NCI-H146 (cell line): ENCODE data around the gene KIAA1210.

ENCODE experiments used
- DNase-seq: peaks from one replicate; lab custom pipeline; 2025; lab: John Stamatoyannopoulos, UW

The KIAA1210 gene

DNA sequence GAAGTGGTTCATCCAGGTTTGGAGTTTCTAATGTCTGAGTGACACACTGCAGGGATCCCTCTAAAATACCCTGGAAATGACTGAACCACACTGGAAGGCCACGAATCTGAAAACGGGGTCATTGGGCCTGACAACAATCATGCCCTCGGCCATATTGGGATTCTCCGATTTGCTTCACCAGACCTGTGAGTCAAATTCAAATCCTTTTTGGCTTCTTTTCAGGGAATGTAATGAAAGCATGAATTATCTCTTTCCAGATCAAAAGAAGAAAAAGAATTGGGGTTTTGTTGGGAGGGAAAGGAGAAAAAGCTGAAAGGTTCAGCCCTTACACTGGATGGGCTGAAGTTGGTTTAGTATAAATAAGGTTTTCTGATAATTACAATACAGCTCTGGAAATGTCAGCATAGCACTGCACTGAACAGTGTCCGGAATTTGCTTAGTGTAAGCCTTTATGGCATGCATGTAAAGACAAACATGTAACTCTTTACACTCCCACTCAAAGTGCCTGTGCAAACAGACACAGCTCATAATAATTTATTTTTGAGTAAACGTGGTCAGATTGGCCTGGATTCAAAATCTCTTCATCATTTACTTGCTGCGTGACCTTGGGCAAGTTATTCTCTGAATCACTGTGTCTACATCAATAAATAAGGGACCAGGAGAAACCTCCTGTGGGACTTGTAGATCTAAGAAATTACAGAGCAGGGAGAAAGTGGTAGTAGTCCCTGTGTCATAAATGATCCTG lies 33.4 kb downstream of the KIAA1210 start:
- no peak for DNase-seq

DNA sequence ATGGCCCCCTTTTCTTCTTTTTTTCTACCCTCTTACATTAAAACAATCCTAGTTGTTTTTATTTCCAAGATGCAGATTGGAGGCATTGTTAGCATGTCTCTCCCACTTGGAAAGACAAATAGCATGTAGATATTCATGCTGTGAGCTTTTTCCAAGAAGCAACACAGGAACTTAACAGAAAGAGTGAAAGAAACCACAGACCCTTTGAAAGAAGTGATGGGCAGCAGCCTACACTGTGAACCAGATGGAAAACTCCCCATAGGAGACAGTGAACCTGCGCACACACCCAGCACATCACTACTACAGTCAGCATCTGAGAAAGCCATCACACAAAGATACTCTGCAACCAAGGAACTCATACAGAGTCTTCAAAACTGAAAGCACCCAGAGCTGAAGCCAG lies 37.0 kb downstream of the KIAA1210 start:
- no peak for DNase-seq

DNA sequence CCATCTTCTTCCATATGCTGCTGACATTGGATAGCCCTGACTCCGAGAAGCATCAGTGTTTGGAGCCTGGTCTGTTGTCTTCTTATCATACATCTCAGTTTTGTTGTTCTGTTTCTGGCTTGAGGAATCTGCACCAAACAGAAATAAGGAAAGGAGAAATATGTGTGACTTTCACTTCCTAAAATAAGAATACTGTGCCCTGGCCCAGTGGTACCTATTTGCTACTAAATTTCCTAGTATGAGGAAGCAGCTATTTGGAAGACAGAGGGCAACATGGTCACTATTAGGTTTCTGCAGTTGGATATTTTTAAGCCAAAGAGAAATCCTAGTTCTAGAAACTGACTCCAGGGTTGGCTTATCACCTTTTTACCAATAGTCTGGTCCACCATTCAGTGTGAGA lies 38.0 kb downstream of the KIAA1210 start:
- DNase-seq: no peak

DNA sequence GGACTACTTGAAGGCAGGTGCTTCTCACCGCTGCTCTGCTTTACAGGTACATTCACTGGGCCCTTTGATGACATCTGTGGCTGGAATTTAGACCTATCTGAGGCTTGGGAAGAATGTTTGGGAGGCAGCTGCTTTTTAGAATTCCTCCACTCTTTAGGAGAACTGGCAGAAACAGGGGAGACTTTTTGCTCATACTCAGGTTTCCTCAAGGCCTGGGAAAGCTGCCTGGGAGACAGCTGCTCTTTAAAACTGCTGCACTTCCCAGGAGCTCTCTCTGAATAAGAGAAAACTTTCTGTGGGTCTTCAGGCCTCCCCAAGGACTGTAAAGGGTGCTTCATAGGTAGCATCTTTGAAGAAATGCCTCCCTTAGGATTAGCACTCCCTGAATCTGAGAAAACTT lies 40.5 kb downstream of the KIAA1210 start:
- DNase-seq: no peak

DNA sequence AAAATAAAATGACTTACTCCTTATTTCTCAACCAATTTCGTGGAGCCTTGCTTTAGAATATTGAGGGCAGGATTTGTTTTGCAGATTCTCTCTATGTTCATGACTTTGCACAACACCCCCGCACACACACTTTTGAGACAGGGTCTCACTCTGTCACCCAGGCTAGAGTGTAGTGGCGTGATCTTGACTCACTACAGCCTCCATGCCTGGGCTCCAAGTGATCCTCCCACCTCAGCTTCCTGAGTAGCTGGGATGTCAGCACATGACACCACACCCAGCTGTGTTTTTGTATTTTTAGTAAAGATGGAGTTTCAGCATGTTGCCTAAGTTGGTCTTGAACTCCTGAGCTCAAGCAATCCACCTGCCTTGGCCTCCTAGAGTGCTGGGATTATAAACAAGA lies 42.8 kb downstream of the KIAA1210 start:
- DNase-seq: no peak

DNA sequence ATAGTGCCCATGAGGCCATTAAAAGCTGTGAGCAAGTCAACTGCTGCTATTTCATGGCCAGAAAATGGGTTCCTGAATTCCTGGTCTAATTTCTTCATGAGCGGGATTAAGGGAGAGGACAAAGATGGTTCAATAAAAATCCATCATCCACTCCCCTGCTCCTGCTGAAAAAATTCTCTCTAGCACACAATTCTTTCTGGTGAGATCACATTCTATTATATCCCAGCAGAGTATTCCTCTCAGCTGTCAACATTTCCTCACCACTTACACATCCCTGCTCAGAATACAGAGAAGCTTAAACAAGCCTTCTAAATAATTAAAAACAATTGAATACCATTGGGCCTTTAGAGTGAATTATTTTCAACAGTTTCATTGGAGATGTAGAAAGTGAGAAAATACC lies 45.3 kb downstream of the KIAA1210 start:
- DNase-seq: no peak

DNA sequence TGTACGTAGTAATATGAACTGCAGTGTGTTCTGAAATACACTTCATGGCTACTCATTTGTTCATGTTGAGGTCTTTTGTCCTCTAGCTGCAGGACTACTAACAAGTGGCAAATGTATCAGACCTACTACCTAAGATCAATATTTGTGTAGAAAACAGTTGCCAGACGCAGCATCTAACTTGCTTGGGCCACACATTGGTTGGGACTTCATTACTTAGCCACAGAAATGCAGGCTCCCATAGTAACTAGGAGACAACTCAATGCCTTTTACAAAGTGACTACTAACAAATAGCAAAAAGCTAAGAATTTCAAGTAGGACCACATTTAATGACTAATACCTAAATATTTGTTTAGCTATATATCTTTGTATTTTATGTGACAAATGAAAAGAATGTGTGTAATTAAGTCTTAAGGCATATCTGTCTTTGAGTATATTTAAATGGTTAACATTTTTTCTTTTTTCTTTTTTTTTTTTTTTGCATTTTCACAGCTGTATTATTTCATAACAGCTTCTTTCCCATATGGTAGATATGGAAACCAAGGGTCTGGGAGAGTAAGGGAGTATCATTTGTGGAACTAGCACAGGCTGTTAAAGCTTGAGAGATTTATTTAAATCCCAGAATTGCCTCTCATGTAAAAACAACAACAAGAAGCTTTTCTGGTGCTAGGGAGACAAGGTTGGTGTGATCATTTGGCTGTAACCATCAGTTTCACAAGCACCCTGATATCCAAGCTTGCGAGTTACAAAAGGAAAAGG lies 52.2 kb downstream of the KIAA1210 start:
- DNase-seq: no peak

DNA sequence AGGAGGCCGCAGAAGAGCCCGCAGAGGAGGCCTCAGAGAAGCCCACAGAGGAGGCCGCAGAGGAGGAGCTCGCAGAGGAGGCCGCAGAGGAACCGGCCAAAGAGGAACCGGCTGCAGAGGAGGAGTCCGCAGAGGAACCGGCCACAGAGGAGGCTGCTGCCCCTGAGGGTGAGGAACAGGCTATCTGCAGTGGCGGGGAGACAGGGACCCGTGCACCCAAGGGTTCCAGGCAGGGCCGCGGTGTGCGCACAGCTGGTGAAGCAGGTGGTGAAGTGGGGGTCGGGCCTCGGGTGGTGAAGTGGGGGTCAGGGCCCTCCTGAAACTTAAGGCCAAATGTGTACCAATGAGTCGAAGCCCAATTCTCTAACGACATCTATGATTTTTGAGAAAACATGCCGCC lies 53.7 kb downstream of the KIAA1210 start:
- no peak for DNase-seq

DNA sequence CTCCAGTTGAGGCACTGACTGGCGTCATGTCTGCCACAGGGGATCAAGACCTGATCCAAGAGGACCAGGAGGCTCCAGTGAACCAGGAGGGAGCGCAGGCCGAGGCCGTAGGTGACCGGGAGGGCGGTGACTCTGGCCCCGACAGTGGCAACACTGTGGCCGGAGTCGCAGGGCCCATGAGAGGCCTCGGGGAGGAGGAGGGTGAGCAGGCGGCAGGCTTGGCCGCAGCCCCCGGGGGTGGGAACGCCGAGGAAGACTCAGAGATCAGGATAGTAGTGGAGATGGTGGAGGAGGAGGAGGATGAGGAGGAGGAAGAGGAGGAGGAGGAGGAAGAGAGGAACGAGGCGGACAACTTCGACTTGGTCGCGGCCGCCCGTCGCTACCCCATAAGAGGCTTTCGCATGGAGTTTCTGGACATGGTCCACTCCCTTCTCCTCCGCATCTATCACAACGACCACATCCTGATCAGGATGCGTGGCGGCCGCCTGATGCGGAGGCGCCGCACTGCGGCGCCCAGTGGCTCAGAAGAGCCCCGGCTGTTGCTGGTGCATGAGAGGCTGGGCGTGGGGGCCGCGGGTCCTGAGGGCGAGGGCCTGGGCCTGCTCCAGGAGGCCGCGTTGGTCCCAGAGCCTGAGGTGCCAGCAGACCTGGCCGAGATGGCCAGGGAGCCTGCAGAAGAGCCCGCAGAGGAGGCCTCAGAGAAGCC lies 54.3 kb downstream of the KIAA1210 start:
- no peak for DNase-seq

DNA sequence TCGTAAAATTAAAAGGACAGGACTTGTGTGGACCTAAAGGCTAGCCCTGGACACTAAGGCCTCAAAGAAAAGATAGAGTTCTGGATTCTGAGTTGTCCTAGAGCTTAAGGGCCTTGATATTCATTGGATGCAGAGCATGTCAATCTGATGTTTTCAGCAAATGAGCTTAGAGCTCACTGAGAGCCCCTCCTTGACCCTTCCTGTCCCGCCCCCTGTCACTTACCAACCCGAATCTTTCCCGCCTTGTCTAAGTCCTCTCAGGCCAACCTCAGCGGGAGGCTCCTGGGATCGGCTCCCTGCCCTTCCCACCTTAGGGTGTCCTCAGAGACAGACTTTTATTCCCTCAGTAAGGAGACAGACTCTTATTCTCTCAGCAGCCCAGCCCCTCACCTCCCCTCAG lies 54.9 kb downstream of the KIAA1210 start, which contains the start of gene CT47C1:
Gene CT47C1, plus strand, starts transcription at position 250 of the 400 bp plus-strand sequence. CDS start 233 bp downstream, outside the sequence.
- DNase-seq: no peak

DNA sequence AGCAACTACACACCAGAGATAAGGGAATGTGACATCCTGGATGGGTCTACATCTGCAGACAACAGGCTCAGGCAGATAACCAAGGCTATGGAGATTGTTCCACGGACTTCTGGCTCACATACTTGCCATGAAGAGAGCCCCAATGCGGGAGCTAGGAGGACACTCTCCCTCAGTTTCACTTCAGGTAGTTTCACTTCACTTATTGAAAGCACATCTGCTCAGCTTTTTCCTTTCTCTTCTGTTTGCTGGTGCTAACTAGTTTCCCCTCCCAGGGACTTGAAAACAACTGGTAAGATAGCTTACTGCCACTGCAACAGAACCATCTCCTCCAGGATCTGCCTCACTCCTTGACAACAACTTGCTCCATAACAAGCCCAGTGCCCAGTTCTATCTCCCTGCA lies 56.2 kb downstream of the KIAA1210 start:
- no peak for DNase-seq

DNA sequence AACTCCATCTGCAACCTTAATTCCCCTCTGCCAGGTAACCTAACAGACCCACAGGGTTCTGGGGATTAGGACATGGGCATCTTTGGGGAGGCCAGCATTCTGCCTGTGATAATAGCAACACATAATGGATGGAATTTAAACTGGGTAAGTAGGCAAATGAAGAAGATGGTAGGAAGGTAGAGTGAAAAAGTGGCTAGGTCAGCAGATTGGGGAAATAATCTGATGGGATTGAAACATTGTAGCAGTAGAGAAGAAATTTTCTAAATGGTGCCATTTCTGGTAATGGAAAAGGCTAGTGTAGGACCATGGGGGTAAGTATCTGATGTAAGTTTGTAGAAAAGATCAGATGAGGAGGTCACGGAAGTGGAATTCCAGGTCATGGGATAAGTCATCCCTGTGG lies 57.9 kb downstream of the KIAA1210 start:
- DNase-seq: no peak

DNA sequence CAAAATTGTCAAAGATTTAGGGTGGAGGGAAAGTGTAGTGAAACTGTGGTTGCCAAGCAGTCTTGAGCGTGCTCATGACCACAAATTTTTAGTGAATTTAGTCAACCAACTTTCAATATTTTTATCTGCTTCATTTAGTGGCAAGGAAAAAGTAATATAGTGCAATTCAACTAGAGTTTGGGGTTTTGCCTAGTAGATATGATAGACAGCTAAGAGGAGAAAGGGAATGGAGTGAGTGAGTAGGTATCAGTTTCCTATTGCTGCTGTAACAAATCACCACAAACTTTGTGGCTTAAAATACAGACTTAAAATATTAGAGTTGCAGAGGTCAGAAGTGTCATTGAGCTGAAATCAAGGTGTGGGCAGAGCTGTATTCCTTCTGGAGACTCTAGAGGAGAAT lies 58.5 kb downstream of the KIAA1210 start:
- no peak for DNase-seq

DNA sequence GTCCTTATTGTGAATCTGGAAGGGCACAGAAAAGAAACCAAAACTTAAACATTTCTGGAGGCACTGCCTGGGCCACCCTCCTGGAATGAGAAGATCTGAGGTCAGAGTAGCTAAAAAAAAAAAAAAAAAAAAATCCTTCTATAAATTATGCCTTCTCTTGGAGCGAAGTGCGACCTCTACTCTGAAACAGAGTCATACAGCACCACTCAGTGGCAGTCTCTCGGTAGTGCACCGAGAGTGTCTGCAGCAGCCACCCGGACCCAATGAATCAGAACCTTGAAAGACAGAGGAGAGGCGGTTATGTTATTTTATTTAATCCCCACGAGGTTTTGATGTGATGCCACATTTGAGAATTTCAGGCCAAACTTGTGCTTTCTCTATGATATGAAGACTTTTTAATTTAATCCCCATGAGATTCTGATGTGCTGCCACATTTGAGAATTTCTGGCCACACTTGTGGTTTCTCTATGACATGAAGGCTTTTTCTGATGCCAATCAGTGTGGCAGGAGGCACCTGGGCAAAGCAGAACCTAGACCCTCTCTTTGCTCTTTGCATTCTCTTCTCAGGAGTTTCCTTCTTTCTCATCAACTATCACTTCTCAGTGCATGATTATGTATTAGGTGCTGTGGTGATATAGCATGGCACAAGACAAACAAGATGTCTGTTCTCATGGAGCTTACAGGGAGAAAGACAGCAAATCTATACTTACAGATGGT lies 60.4 kb downstream of the KIAA1210 start:
- peak; percentile 5 for DNase-seq

DNA sequence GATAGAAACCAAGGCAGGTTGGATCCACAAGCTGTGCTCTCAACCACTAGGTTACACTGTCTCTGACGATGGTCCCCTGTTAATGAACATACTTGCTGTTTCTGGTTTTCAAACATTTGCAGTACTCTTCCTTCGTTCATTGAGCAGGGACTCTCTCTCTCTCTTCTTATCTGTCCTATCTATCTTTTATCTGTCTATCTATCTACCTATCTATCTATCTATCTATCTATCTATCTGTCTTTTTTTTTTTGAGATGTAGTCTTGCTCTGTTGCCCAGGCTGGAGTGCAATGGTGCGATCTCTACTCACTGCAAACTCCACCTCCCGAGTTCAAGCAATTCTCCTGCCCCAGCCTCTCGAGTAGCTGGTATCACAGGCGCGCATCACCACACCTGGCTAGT lies 64.2 kb downstream of the KIAA1210 start:
- DNase-seq: no peak

DNA sequence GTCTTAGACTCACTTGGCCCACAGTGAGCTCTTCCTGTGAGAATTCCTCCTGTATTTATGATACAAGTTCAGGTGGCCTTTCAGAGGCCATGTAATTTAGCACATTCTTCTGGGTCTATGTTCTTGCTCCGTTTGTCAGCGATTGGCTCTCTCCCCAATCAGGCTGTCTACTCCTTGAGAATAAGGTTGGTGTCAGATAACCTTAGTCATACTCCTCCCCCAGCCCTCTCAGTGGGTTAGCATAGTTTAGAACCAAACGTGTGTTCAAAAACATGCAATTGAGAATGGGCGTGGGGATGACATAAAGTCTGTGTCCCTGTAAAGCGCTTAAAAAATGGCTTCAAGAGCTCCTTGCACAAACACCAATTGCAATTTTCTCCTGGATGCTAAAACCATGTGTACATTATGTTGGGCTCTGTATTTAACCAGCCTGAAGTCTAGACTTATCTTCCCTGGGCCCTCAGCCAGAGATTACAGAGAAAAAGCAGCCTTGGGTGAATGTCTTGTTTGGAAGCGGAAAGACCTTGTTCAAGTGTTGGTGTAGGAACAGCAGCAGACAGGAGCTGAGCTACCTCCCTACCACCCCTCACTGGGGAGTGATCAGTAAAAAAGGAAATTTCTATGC lies 64.8 kb downstream of the KIAA1210 start:
- no peak for DNase-seq

DNA sequence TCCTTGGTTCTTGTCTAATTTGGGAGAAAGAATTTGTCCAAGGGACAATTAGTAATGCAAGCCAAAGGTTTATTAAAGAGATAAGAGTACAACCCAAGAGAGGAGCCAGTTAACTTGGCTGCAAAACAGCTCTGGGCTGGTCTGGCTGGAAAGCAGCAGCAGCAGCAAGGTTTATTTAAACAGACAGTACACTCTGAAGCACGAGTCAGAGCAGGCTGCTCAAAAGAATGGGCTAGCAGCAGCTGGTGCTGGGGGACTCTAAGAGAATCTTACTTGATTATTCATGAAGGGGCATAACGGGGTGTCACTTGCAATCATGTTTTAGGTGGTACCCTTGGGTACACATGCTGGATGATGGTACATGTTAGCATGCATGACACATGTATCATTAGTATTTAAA lies 71.9 kb downstream of the KIAA1210 start:
- DNase-seq: no peak

DNA sequence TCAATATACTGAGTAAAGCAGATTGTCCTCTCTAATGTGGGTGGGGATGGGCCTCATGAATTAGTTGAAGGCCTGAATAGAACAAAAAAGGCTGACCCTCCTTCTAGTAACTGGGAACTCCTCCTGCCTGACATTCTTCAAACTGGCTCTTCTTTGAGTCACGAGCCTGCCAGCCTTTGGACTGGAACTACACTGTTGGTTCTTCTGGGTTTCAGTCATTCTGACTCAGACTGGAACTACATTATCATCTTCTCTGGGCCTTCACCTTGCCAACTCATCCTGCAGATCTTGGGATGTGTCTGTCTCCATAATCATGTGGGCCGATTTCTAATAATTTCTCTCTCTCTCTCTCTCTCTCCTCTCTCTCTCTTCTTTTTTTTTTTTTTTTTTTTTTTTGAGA lies 81.7 kb downstream of the KIAA1210 start:
- no peak for DNase-seq

DNA sequence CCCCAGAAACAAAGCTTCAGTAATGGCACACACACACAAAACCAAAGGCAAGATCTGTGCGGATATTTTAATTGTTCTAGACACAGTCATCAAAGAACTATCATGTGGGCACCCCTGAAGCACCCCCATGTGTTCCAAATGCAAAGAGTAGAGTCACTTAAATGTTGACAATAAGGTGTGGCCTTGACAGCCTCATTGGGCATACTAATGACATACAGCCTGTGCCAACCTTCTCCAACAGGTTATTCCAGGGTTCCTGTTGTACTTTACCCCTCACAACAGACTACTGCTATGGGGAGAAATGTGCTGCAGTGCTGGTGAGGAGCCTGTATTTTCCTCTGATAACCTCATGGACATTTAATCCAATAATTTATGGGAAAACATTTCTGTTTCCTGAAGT lies 84.6 kb downstream of the KIAA1210 start:
- DNase-seq: no peak

DNA sequence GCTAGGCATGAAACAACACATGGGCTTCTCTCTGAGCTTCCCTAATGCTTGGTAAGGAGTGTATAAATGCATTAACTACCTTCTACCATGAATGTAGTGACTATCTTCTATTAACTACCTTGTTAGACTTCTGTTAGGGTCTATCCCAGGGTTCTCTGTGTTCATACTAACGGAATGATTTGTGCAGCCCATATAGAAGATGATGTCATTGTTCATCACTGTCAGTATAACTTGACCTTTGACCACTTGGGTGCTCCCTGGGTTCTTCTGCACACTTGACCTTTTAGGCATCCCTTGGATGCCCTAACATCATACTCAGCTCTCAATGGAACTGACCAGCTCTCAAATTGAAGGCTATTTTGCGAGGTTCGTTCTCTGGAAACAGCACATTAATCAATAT lies 85.6 kb downstream of the KIAA1210 start:
- no peak for DNase-seq

DNA sequence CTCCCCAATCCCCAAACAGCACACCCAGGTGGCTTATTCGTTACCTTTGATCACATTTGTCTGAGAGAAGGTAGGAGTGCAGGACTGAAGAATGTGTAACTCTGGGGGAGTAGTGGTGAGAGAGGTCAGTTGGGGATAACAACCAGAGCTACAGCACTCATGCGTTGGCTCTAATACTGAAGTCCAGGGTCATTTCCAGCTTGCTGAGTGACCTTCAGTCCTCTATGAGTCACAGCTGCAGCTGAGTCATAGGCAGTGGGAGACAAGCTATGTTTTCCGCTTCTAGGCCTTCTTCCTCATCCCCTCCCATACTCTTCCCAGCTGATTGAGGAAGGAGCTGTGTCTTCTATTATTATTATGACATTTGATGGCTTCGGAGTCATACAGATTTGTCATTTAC lies 86.4 kb downstream of the KIAA1210 start:
- no peak for DNase-seq

DNA sequence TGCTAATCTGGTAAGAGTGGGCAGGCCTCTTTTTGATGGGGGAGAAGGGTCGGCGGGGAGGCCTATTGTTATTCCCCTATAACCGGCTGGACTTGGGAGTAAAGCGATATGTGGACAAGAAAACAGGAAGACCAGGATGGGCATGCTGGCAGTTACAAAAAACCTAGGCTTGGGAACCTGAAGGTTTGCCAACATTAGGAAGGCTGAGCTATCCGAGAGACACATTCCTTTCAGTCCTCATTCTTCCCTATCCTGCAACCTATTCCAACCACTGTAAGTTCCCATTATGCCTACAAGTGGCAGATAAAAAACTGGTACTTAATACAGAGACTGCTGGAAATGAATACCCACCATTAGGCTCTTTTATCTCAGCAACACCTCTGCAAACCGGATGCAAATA lies 87.2 kb downstream of the KIAA1210 start:
- DNase-seq: no peak
